IMR-90 (cell line): Measurements from ENCODE around the gene PPP1R13B. TPM values are rescaled to one million over a fixed set of nuclear protein-coding genes. Genes with fewer than 3 reads are reported as not detected.

Experiments used
- ATAC-seq: fragments of 200-7000 bp; cut with Tn5 transposase; 2 replicates; pipeline ENCODE4 v1.9.1; 2020; ENCODE audit warnings: low read depth, mild to moderate bottlenecking, moderate library complexity
- BruUV-seq: library from RNA; stranded (reverse); fragments of 400-500 nt; replicated peaks from 2 replicates; lab custom pipeline; 2021; lab: Mats Ljungman, UMichigan
- CTCF ChIA-PET: fragments of 300-600 bp; formaldehyde crosslinking; extraction: SDS; loops from one replicate; lab custom pipeline; 2021; ENCODE audit warnings: antibody characterized with exemption; lab: Yijun Ruan, JAX
- POLR2A ChIA-PET: fragments of 300-600 bp; sonication (Branson Sonifier 250); formaldehyde crosslinking; loops from one replicate; lab custom pipeline; 2022; ENCODE audit warnings: antibody characterized with exemption; ENCODE audit not compliant: unreplicated experiment; lab: Charles Lee
- DNase-seq: peaks from one replicate; pipeline ENCODE4 v3.0.0; 2013
- H2AFZ ChIP-seq: replicated peaks from 2 replicates; pipeline ENCODE3; 2013; ENCODE audit warnings: low read length, mild to moderate bottlenecking; ENCODE audit not compliant: poor library complexity
- H2AK5ac ChIP-seq: 2 replicates; pipeline ENCODE4 v1.6.1; 2013; ENCODE audit warnings: low read depth, low read length, inconsistent platforms
- H2AK9ac ChIP-seq: replicated peaks from 2 replicates; pipeline ENCODE3; 2013; ENCODE audit warnings: mild to moderate bottlenecking, low read depth, low read length, moderate library complexity; ENCODE audit not compliant: poor library complexity
- H2BK120ac ChIP-seq: 2 replicates; pipeline ENCODE4 v1.6.1; 2013; ENCODE audit warnings: low read depth, low read length, inconsistent platforms
- H2BK15ac ChIP-seq: 3 replicates; pipeline ENCODE4 v1.6.1; 2013; ENCODE audit warnings: low read depth, low read length, inconsistent platforms
- H2BK20ac ChIP-seq: 2 replicates; pipeline ENCODE4 v1.6.1; 2013; ENCODE audit warnings: low read depth, mild to moderate bottlenecking, inconsistent platforms, low read length, moderate library complexity
- H2BK5ac ChIP-seq: 2 replicates; pipeline ENCODE4 v1.6.1; 2013; ENCODE audit warnings: mild to moderate bottlenecking, low read depth, low read length, inconsistent platforms; ENCODE audit not compliant: poor library complexity, severe bottlenecking
- H3K14ac ChIP-seq: replicated peaks from 2 replicates; pipeline ENCODE4 v1.6.1; 2013; ENCODE audit warnings: low read depth, low read length, inconsistent platforms
- H3K18ac ChIP-seq: 2 replicates; pipeline ENCODE4 v1.6.1; 2013; ENCODE audit warnings: low read depth, low read length, control low read depth
- H3K23ac ChIP-seq: 2 replicates; pipeline ENCODE4 v1.6.1; 2013; ENCODE audit warnings: low read depth, low read length, inconsistent platforms
- H3K27ac ChIP-seq: 2 replicates; pipeline ENCODE4 v1.5.1; 2013; ENCODE audit warnings: mild to moderate bottlenecking, control low read depth, low read length; ENCODE audit not compliant: insufficient read depth
- H3K27me3 ChIP-seq: 2 replicates; pipeline ENCODE4 v1.6.1; 2013; ENCODE audit warnings: low read length; ENCODE audit not compliant: control insufficient read depth, insufficient read depth
- H3K36me3 ChIP-seq: 2 replicates; pipeline ENCODE4 v1.6.1; 2013; ENCODE audit warnings: low read length, mixed read lengths; ENCODE audit not compliant: control insufficient read depth, insufficient read depth
- H3K4ac ChIP-seq: 2 replicates; pipeline ENCODE4 v1.6.1; 2013; ENCODE audit warnings: low read depth, low read length, inconsistent platforms
- H3K4me1 ChIP-seq: 2 replicates; pipeline ENCODE4 v1.6.1; 2013; ENCODE audit warnings: low read length, mixed read lengths; ENCODE audit not compliant: control insufficient read depth, insufficient read depth
- H3K4me2 ChIP-seq: 2 replicates; pipeline ENCODE4 v1.6.1; 2013; ENCODE audit warnings: low read depth, mild to moderate bottlenecking, control low read depth, low read length, moderate library complexity
- H3K4me3 ChIP-seq: 2 replicates; pipeline ENCODE4 v1.5.1; 2013; ENCODE audit warnings: low read depth, mild to moderate bottlenecking, control low read depth, low read length, moderate library complexity; ENCODE audit not compliant: insufficient read depth
- H3K56ac ChIP-seq: 2 replicates; pipeline ENCODE4 v1.6.1; 2013; ENCODE audit warnings: low read length, inconsistent platforms; ENCODE audit not compliant: insufficient read depth; ENCODE audit errors: extremely low read depth
- H3K79me1 ChIP-seq, 2 experiments: 2 replicates each; pipeline ENCODE4 v1.6.1; 2013; ENCODE audit warnings: low read length in 2 of 2, inconsistent platforms in 1 of 2, low read depth in 1 of 2
- H3K9ac ChIP-seq: 2 replicates; pipeline ENCODE4 v1.6.1; 2013; ENCODE audit warnings: low read depth, low read length, control low read depth
- H3K9me1 ChIP-seq: 2 replicates; pipeline ENCODE4 v1.6.1; 2013; ENCODE audit warnings: low read length, inconsistent platforms; ENCODE audit not compliant: insufficient read depth
- H3K9me3 ChIP-seq: 2 replicates; pipeline ENCODE4 v1.6.1; 2013; ENCODE audit warnings: low read length; ENCODE audit not compliant: control insufficient read depth, insufficient read depth
- H4K20me1 ChIP-seq: 2 replicates; pipeline ENCODE4 v1.6.1; 2013; ENCODE audit warnings: low read length, inconsistent platforms; ENCODE audit not compliant: insufficient read depth
- H4K5ac ChIP-seq: 2 replicates; pipeline ENCODE4 v1.6.1; 2013; ENCODE audit warnings: mild to moderate bottlenecking, low read depth, low read length, control low read depth
- H4K8ac ChIP-seq, 2 experiments: 2 replicates each; pipeline ENCODE4 v1.6.1; 2013; ENCODE audit warnings: low read depth in 2 of 2, low read length in 2 of 2, control low read depth in 1 of 2, inconsistent platforms in 1 of 2
- H4K91ac ChIP-seq: 2 replicates; pipeline ENCODE4 v1.6.1; 2013; ENCODE audit warnings: low read depth, low read length, inconsistent platforms; ENCODE audit not compliant: insufficient read depth
- BHLHE40 ChIP-seq: fragments of 150-350 bp; IDR thresholded peaks from 2 replicates; pipeline ENCODE4 v1.6.1; 2016; ENCODE audit warnings: mild to moderate bottlenecking, low read depth, low read length
- CEBPB ChIP-seq: IDR thresholded peaks from 2 replicates; pipeline ENCODE4 v1.6.1; 2012; ENCODE audit warnings: low read depth, low read length, improper control_type of control experiment
- ELK1 ChIP-seq: fragments of 150-350 bp; IDR thresholded peaks from 2 replicates; pipeline ENCODE4 v1.6.1; 2016; ENCODE audit warnings: low read depth, mild to moderate bottlenecking, low read length, moderate library complexity, borderline replicate concordance
- MAZ ChIP-seq: IDR thresholded peaks from 2 replicates; pipeline ENCODE4 v1.6.1; 2012; ENCODE audit warnings: low read depth, mild to moderate bottlenecking, low read length, improper control_type of control experiment, moderate library complexity, borderline replicate concordance
- MXI1 ChIP-seq: IDR thresholded peaks from 2 replicates; pipeline ENCODE4 v1.6.1; 2012; ENCODE audit warnings: low read depth, mild to moderate bottlenecking, low read length, moderate library complexity, borderline replicate concordance
- RAD21 ChIP-seq: IDR thresholded peaks from 2 replicates; pipeline ENCODE4 v1.6.1; 2012; ENCODE audit warnings: low read length, improper control_type of control experiment
- RFX5 ChIP-seq: IDR thresholded peaks from 2 replicates; pipeline ENCODE4 v1.8.0; 2012; ENCODE audit warnings: low read depth, mild to moderate bottlenecking, low read length, moderate library complexity
- SMC3 ChIP-seq: fragments of 150-350 bp; IDR thresholded peaks from 2 replicates; pipeline ENCODE4 v1.6.1; 2016; ENCODE audit warnings: low read depth, mild to moderate bottlenecking, antibody characterized with exemption, low read length, moderate library complexity
- WGBS, 2 experiments: methylation state at CpG; one replicate each; pipeline versions ENCODE4 v1.1.5 to v1.1.7; 2013; ENCODE audit warnings: missing lambda C conversion rate in 2 of 2; ENCODE audit not compliant: insufficient read length in 1 of 2; ENCODE audit errors: extremely low coverage in 2 of 2; 5-methylcytosine and 5-hydroxymethylcytosine counted together
- dilution Hi-C: fragments of 300-500 bp; cut with HindIII; formaldehyde crosslinking; loops from one replicate; pipeline ENCODE4 v1.14.3; 2018; ENCODE audit warnings: low sequenced_read_pairs; ENCODE audit not compliant: unreplicated experiment
- in situ Hi-C: fragments of 300-500 bp; cut with MboI; formaldehyde crosslinking; loops from 3 replicates; pipeline ENCODE4 v1.14.3; 2019; ENCODE audit warnings: low sequenced_read_pairs, inconsistent platforms, mixed read lengths
- intact Hi-C: fragments of 100-400 bp; cut with micrococcal nuclease; formaldehyde crosslinking; loops from 2 replicates; pipeline ENCODE4 v1.10.0; 2022
- polyA plus RNA-seq, 3 experiments: library from polyadenylated mRNA; depleted of rRNA; stranded (reverse); fragments of >200 nt; gene quantifications; 2 replicates each; pipeline ENCODE4 v1.2.3, GENCODE V29; 2012; ENCODE audit warnings: low replicate concordance in 1 of 3
- total RNA-seq: library from RNA; depleted of rRNA; stranded (reverse); fragments of >200 nt; gene quantifications from 2 replicates; pipeline ENCODE4 v1.2.3, GENCODE V29; 2012

Gene PPP1R13B
- total and polyA plus RNA-seq, 2 of the 4 experiments (the other 2 are of a cell fraction) = 1.6 to 2.8 TPM

GRCh38 chr14:103725739-103726395, 121.5 kb downstream of the PPP1R13B start:
- Histone ChIP-seq H3K56ac (no peak overlapping the region), H2AFZ (no peak overlapping the region), H3K4me1 (no peaks in the 10 kb centered on the region), H3K4me2 (no peak overlapping the region), H4K5ac (no peak overlapping the region), H3K4me3 (no peak overlapping the region), H4K8ac (no peak overlapping the region), H3K9ac (no peak overlapping the region), H2BK15ac (no peak overlapping the region), H3K4ac (no peak overlapping the region), H3K9me1 (peaks cover 10% of the 10 kb centered on the region), H2AK5ac (no peak overlapping the region), H2BK5ac (no peak overlapping the region), H2AK9ac (no peak overlapping the region), H3K9me3 (no peaks in the 10 kb centered on the region), H3K79me1 (peaks cover 14 to 43% of the 10 kb centered on the region in 2 experiments), H3K23ac (no peak overlapping the region), H3K36me3 (peaks cover 32% of the 10 kb centered on the region), H4K20me1 (peaks cover 55% of the 10 kb centered on the region), H3K27ac (no peak overlapping the region), H3K18ac (no peak overlapping the region), H3K27me3 (no peaks in the 10 kb centered on the region), H2BK20ac (no peak overlapping the region), H3K14ac (no peak overlapping the region), H2BK120ac (no peak overlapping the region), H4K91ac (no peak overlapping the region)
- dilution Hi-C loops (no loop called here), in situ Hi-C loops (no loop called here), intact Hi-C loops (no loop called here)
- ChIA-PET CTCF (no interaction called here), POLR2A (no interaction called here)
- DNase-seq = no peak
- no peak for TF ChIP-seq CEBPB
- no peak for TF ChIP-seq RFX5
- TF ChIP-seq MXI1 = no peak
- no peak for TF ChIP-seq BHLHE40
- TF ChIP-seq MAZ = no peak
- no peak for TF ChIP-seq RAD21
- no peak for TF ChIP-seq SMC3
- TF ChIP-seq ELK1 = no peak
- no TSS peak for BruUV-seq
- no peak for ATAC-seq
- 97% methylated on average over 7 of the region's 16 CpGs; no CpG with 5 or more reads in 1 of the 2 experiments for WGBS, 2 experiments
